ENCODE results near the gene CPED1.

DNA sequence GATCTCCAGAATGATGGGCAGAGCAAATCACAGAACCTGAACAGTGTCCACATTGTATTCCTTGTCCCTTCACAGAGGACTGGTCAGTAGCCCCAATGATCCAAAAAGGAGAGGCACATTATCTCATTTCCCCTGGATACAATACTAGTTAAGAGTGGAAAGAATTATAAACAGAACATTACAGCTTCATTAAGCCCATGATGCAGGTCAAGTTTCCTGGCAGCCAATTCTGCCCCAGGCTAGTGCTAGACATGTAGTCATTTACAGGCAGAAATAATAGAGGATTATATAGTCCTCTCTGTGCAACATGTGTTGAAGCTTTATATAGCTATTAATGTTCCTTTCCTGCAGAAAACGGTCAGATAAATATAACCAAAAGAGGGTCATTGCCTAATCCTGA, 216.0 kb downstream of the CPED1 start:
- TF ChIP-seq, protein P1, sequence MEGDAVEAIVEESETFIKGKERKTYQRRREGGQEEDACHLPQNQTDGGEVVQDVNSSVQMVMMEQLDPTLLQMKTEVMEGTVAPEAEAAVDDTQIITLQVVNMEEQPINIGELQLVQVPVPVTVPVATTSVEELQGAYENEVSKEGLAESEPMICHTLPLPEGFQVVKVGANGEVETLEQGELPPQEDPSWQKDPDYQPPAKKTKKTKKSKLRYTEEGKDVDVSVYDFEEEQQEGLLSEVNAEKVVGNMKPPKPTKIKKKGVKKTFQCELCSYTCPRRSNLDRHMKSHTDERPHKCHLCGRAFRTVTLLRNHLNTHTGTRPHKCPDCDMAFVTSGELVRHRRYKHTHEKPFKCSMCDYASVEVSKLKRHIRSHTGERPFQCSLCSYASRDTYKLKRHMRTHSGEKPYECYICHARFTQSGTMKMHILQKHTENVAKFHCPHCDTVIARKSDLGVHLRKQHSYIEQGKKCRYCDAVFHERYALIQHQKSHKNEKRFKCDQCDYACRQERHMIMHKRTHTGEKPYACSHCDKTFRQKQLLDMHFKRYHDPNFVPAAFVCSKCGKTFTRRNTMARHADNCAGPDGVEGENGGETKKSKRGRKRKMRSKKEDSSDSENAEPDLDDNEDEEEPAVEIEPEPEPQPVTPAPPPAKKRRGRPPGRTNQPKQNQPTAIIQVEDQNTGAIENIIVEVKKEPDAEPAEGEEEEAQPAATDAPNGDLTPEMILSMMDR (conservative IDR thresholded peaks at IDR 0.05): no peak
- TF ChIP-seq ZFX (IDR thresholded peaks at IDR 0.05): no peak

Data from C4-2B (cell line).